ENCODE results near the gene MST1R. TPM values are rescaled to one million over a fixed set of nuclear protein-coding genes. Genes with fewer than 3 reads are reported as not detected.

MST1R gene
- total RNA-seq, 2 experiments from 2014 or later: 0.55 to 0.89 TPM

DNA sequence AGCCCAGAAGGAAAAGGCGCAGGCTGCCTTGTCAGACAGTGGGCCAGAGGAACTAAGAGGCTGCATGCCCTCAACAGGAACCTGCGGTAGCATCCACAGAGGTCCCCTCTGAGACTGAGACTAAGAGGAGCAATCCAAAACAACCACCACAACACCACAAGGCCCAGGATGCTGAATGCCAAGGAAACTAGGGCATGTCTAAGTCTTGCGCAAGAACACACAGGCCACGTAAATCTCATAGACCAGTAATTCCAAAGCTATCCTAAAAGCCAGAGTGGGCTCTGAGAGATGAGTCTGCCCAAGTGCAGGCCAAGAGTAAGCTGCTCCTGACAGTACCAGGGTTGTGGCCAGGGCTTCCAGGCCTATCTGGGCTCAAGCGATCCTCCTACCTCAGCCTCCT is 13.0 kb upstream of the MST1R start:
- TF ChIP-seq CTCF (IDR thresholded peaks at IDR 0.05): no peak
- intact Hi-C loops (cut with DNase I, micrococcal nuclease): no loop called here
- no peak overlapping the region for H3K27ac ChIP-seq (ENCODE audit: low read depth in 1 of 2, low read length in 2 of 2)
- ChIA-PET POLR2A (no interaction called here), CTCF (no interaction called here)
- no peaks in the 10 kb centered on the region for H3K9me3 ChIP-seq (ENCODE audit: control insufficient read depth in 1 of 2, insufficient read depth in 1 of 2, low read length in 2 of 2)
- no peak overlapping the region for H3K4me3 Mint-ChIP-seq
- no peaks in the 10 kb centered on the region for H3K9me3 Mint-ChIP-seq
- H3K36me3 ChIP-seq (ENCODE audit: insufficient read depth, low read length): peaks cover 17% of the 10 kb centered on the region
- H3K27ac Mint-ChIP-seq: no peak overlapping the region
- H3K27me3 ChIP-seq (ENCODE audit: control insufficient read depth in 1 of 2, insufficient read depth in 2 of 2, low read length in 2 of 2): no peaks in the 10 kb centered on the region
- peaks cover 22% of the 10 kb centered on the region for H3K36me3 Mint-ChIP-seq (ENCODE audit: low read depth)
- H3K4me1 Mint-ChIP-seq (ENCODE audit: low read depth): no peaks in the 10 kb centered on the region
- H3K4me1 ChIP-seq (ENCODE audit: insufficient read depth, low read length): peaks cover 2% of the 10 kb centered on the region
- ATAC-seq (ENCODE audit: poor library complexity) (no peak), DNase-seq (no peak)
- H3K4me3 ChIP-seq (ENCODE audit: low read length): no peak overlapping the region
- H3K27me3 Mint-ChIP-seq: no peaks in the 10 kb centered on the region

- Histone ChIP-seq H3K4me1 (ENCODE audit: insufficient read depth, low read length) (peaks cover 2% of the 10 kb centered on the region), H3K27ac (ENCODE audit: low read depth in 1 of 2, low read length in 2 of 2) (no peak overlapping the region), H3K27me3 (ENCODE audit: control insufficient read depth in 1 of 2, insufficient read depth in 2 of 2, low read length in 2 of 2) (no peaks in the 10 kb centered on the region), H3K9me3 (ENCODE audit: control insufficient read depth in 1 of 2, insufficient read depth in 1 of 2, low read length in 2 of 2) (no peaks in the 10 kb centered on the region), H3K4me3 (ENCODE audit: low read length) (no peak overlapping the region), H3K36me3 (ENCODE audit: insufficient read depth, low read length) (peaks cover 29% of the 10 kb centered on the region)
- CTCF ChIA-PET: no interaction called here
- ATAC-seq (ENCODE audit: poor library complexity) (no peak), DNase-seq (no peak)
- POLR2A ChIA-PET: no interaction called here
- no peak for TF ChIP-seq CTCF (IDR thresholded peaks at IDR 0.05)
- H3K36me3 Mint-ChIP-seq (ENCODE audit: low read depth): peaks cover 30% of the 10 kb centered on the region
- no peaks in the 10 kb centered on the region for H3K27me3 Mint-ChIP-seq
- no peaks in the 10 kb centered on the region for H3K4me1 Mint-ChIP-seq (ENCODE audit: low read depth)
- H3K27ac Mint-ChIP-seq: no peak overlapping the region
- no peaks in the 10 kb centered on the region for H3K9me3 Mint-ChIP-seq
- intact Hi-C loops (cut with DNase I, micrococcal nuclease): loop anchor here in 1 of 2 experiments (5.0 kb wide), 1 partner anchor 43 kb away; no protein-coding TSS in a partner anchor
- H3K4me3 Mint-ChIP-seq: no peak overlapping the region
These were observed 11.2 kb upstream of the MST1R start for GRCh38 chr3:49914906-49915305.

DNA sequence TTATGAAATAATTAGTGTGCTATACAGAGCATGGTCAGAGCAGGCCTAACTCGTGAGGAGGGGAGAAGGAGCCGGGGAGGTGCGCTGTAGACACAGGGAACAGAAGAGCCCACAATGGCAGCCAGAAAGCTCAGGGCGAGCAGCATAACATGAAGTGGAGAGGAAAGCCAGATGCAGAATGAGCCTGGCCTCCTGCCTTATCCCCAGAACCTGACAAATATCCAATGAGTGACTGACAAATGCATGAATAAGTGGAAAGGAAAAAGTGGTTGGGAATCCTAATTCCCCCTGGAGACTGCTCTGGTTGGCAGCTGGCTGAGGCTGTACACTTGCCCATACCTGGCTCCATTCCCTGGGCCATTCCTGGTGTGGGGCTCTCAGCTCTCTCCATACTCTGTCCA is 9.2 kb upstream of the MST1R start:
- Histone ChIP-seq H3K27me3 (ENCODE audit: control insufficient read depth in 1 of 2, insufficient read depth in 2 of 2, low read length in 2 of 2) (no peaks in the 10 kb centered on the region), H3K27ac (ENCODE audit: low read depth in 1 of 2, low read length in 2 of 2) (no peak overlapping the region), H3K4me1 (ENCODE audit: insufficient read depth, low read length) (no peaks in the 10 kb centered on the region), H3K36me3 (ENCODE audit: insufficient read depth, low read length) (peaks cover 41% of the 10 kb centered on the region), H3K9me3 (ENCODE audit: control insufficient read depth in 1 of 2, insufficient read depth in 1 of 2, low read length in 2 of 2) (no peaks in the 10 kb centered on the region), H3K4me3 (ENCODE audit: low read length) (no peak overlapping the region)
- no peaks in the 10 kb centered on the region for H3K4me1 Mint-ChIP-seq (ENCODE audit: low read depth)
- H3K4me3 Mint-ChIP-seq: no peak overlapping the region
- H3K27me3 Mint-ChIP-seq: no peaks in the 10 kb centered on the region
- DNase-seq (no peak), ATAC-seq (ENCODE audit: poor library complexity) (no peak)
- H3K9me3 Mint-ChIP-seq: no peaks in the 10 kb centered on the region
- ChIA-PET CTCF (no interaction called here), POLR2A (no interaction called here)
- intact Hi-C loops (cut with DNase I, micrococcal nuclease): loop anchor here in 1 of 2 experiments (5.0 kb wide), 1 partner anchor 41 kb away; no protein-coding TSS in a partner anchor
- H3K36me3 Mint-ChIP-seq (ENCODE audit: low read depth): peaks cover 38% of the 10 kb centered on the region
- no peak overlapping the region for H3K27ac Mint-ChIP-seq
- TF ChIP-seq CTCF (IDR thresholded peaks at IDR 0.05): no peak
